HepG2 (cell line): ENCODE results near the gene PROM2.

Experiments
- JUND ChIP-seq: sonication (generic); formaldehyde crosslinking; IDR thresholded peaks from 2 replicates; pipeline ENCODE4 v1.8.0; 2022; ENCODE audit warnings: mild to moderate bottlenecking, missing genetic modification reagents
- KDM4B ChIP-seq: sonication (generic); formaldehyde crosslinking; IDR thresholded peaks from 2 replicates; pipeline ENCODE4 v1.4.0; 2020; ENCODE audit warnings: missing genetic modification reagents
- TBL1XR1 ChIP-seq: fragments of 150-350 bp; IDR thresholded peaks from 2 replicates; pipeline ENCODE4 v1.6.1; 2014; ENCODE audit warnings: borderline replicate concordance, low read length; ENCODE audit not compliant: partially characterized antibody
- ZNF232 ChIP-seq: sonication (generic); formaldehyde crosslinking; IDR thresholded peaks from 2 replicates; pipeline ENCODE4 v1.4.0; 2020; ENCODE audit warnings: missing genetic modification reagents, borderline replicate concordance
- TF ChIP-seq, protein P1 (sequence below), 2 experiments: sonication (generic) in 1 of 2; formaldehyde crosslinking in 1 of 2; IDR thresholded peaks; 2 replicates each; pipeline versions ENCODE4 v1.5.1 to v1.6.1; 2011 to 2020; ENCODE audit warnings: borderline replicate concordance in 1 of 2, low read depth in 1 of 2, low read length in 1 of 2, mild to moderate bottlenecking in 1 of 2, missing genetic modification reagents in 1 of 2, moderate library complexity in 1 of 2
- TF ChIP-seq, protein P2 (sequence below): sonication (generic); formaldehyde crosslinking; IDR thresholded peaks from one replicate; pipeline ENCODE4 v1.5.1; 2020; ENCODE audit warnings: mild to moderate bottlenecking, missing genetic modification reagents; ENCODE audit errors: not compliant biosample characterization
- TF ChIP-seq, protein P3 (sequence below): sonication (generic); formaldehyde crosslinking; IDR thresholded peaks from 2 replicates; pipeline ENCODE4 v1.5.0; 2020; ENCODE audit warnings: mild to moderate bottlenecking, missing genetic modification reagents
- TF ChIP-seq, protein P4 (sequence below): sonication (generic); formaldehyde crosslinking; IDR thresholded peaks from 2 replicates; pipeline ENCODE4 v1.4.0; 2020; ENCODE audit warnings: mild to moderate bottlenecking, missing genetic modification reagents

DNA sequence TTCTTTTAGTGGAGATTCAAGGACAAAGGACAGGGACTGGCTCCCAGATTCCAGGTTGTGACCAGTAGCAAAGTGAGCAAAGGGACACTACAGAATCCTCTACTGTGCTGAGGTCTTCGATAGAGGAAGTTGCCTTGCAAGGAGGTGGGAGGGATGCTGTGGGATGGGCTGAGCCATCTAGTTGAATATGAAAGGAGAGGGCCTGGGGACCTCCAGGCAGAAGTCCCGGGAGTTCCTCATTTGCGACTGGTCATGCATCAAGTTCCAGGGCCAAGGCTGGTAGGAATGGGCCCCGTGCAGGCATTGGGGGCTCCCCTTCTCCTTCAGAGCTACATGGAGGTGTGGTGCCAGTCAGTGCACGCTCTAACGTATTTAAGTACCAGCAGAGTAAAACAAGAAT is 12.6 kb upstream of the PROM2 start:
- TF ChIP-seq KDM4B (CRISPR knock-in tag) (no peak), JUND (CRISPR knock-in tag) (no peak), TBL1XR1 (no peak), ZNF232 (CRISPR knock-in tag) (no peak)
- TF ChIP-seq, protein P1, sequence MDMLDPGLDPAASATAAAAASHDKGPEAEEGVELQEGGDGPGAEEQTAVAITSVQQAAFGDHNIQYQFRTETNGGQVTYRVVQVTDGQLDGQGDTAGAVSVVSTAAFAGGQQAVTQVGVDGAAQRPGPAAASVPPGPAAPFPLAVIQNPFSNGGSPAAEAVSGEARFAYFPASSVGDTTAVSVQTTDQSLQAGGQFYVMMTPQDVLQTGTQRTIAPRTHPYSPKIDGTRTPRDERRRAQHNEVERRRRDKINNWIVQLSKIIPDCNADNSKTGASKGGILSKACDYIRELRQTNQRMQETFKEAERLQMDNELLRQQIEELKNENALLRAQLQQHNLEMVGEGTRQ (IDR thresholded peaks at IDR 0.05; ENCODE audit: low read depth, low read length), result no peak
- TF ChIP-seq, protein P1 (CRISPR knock-in tag; IDR thresholded peaks at IDR 0.05; ENCODE audit: borderline replicate concordance), result no peak
- TF ChIP-seq, protein P2, sequence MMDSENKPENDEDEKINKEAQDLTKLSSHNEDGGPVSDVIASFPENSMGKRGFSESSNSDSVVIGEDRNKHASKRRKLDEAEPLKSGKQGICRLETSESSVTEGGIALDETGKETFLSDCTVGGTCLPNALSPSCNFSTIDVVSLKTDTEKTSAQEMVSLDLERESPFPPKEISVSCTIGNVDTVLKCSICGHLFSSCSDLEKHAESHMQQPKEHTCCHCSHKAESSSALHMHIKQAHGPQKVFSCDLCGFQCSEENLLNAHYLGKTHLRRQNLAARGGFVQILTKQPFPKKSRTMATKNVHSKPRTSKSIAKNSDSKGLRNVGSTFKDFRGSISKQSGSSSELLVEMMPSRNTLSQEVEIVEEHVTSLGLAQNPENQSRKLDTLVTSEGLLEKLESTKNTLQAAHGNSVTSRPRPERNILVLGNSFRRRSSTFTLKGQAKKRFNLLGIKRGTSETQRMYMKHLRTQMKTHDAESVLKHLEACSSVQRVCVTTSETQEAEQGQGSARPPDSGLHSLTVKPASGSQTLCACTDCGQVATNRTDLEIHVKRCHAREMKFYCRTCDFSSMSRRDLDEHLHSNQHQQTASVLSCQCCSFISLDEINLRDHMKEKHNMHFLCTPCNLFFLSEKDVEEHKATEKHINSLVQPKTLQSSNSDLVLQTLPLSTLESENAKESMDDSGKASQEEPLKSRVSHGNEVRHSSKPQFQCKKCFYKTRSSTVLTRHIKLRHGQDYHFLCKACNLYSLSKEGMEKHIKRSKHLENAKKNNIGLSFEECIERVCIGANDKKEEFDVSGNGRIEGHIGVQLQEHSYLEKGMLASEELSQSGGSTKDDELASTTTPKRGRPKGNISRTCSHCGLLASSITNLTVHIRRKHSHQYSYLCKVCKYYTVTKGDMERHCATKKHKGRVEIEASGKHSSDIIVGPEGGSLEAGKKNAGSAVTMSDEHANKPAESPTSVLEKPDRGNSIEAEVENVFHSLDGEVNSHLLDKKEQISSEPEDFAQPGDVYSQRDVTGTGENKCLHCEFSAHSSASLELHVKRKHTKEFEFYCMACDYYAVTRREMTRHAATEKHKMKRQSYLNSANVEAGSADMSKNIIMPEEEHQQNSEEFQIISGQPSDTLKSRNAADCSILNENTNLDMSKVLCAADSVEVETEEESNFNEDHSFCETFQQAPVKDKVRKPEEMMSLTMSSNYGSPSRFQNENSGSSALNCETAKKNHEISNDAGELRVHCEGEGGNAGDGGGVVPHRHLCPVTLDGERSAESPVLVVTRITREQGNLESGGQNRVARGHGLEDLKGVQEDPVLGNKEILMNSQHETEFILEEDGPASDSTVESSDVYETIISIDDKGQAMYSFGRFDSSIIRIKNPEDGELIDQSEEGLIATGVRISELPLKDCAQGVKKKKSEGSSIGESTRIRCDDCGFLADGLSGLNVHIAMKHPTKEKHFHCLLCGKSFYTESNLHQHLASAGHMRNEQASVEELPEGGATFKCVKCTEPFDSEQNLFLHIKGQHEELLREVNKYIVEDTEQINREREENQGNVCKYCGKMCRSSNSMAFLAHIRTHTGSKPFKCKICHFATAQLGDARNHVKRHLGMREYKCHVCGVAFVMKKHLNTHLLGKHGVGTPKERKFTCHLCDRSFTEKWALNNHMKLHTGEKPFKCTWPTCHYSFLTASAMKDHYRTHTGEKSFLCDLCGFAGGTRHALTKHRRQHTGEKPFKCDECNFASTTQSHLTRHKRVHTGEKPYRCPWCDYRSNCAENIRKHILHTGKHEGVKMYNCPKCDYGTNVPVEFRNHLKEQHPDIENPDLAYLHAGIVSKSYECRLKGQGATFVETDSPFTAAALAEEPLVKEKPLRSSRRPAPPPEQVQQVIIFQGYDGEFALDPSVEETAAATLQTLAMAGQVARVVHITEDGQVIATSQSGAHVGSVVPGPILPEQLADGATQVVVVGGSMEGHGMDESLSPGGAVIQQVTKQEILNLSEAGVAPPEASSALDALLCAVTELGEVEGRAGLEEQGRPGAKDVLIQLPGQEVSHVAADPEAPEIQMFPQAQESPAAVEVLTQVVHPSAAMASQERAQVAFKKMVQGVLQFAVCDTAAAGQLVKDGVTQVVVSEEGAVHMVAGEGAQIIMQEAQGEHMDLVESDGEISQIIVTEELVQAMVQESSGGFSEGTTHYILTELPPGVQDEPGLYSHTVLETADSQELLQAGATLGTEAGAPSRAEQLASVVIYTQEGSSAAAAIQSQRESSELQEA, result no peak
- TF ChIP-seq, protein P3, sequence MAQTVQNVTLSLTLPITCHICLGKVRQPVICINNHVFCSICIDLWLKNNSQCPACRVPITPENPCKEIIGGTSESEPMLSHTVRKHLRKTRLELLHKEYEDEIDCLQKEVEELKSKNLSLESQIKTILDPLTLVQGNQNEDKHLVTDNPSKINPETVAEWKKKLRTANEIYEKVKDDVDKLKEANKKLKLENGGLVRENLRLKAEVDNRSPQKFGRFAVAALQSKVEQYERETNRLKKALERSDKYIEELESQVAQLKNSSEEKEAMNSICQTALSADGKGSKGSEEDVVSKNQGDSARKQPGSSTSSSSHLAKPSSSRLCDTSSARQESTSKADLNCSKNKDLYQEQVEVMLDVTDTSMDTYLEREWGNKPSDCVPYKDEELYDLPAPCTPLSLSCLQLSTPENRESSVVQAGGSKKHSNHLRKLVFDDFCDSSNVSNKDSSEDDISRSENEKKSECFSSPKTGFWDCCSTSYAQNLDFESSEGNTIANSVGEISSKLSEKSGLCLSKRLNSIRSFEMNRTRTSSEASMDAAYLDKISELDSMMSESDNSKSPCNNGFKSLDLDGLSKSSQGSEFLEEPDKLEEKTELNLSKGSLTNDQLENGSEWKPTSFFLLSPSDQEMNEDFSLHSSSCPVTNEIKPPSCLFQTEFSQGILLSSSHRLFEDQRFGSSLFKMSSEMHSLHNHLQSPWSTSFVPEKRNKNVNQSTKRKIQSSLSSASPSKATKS (CRISPR knock-in tag), result no peak
- TF ChIP-seq, protein P4, sequence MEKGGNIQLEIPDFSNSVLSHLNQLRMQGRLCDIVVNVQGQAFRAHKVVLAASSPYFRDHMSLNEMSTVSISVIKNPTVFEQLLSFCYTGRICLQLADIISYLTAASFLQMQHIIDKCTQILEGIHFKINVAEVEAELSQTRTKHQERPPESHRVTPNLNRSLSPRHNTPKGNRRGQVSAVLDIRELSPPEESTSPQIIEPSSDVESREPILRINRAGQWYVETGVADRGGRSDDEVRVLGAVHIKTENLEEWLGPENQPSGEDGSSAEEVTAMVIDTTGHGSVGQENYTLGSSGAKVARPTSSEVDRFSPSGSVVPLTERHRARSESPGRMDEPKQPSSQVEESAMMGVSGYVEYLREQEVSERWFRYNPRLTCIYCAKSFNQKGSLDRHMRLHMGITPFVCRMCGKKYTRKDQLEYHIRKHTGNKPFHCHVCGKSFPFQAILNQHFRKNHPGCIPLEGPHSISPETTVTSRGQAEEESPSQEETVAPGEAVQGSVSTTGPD (CRISPR knock-in tag), result no peak
